ENCODE measurements around the gene ERBB4.
A peak's percentile ranks its signal among the peaks of the same experiment; 100 is the strongest.

Gene ERBB4

GRCh38 chr2:211875488-211875887 lies 663.1 kb downstream of the ERBB4 start:
- DNase-seq = no peak

GRCh38 chr2:211868996-211869533 lies 669.5 kb downstream of the ERBB4 start:
- DNase-seq = no peak

- peak; percentile 45 for DNase-seq
Measured at GRCh38 chr2:211867845-211868451, 670.7 kb downstream of the ERBB4 start.

- DNase-seq = no peak
Measured at GRCh38 chr2:211864328-211864727, 674.3 kb downstream of the ERBB4 start.

- no peak for DNase-seq
Measured at GRCh38 chr2:211860224-211860623, 678.4 kb downstream of the ERBB4 start.

GRCh38 chr2:211854832-211855231 lies 683.8 kb downstream of the ERBB4 start:
- no peak for DNase-seq

GRCh38 chr2:211846714-211847113 lies 691.9 kb downstream of the ERBB4 start:
- no peak for DNase-seq

- no peak for DNase-seq
Measured at GRCh38 chr2:211846036-211846400, 692.6 kb downstream of the ERBB4 start.

GRCh38 chr2:211845338-211846035 lies 693.1 kb downstream of the ERBB4 start:
- DNase-seq = no peak

- no peak for DNase-seq
Measured at GRCh38 chr2:211837706-211838105, 700.9 kb downstream of the ERBB4 start.

GRCh38 chr2:211837206-211837605 lies 701.4 kb downstream of the ERBB4 start:
- no peak for DNase-seq

- DNase-seq = no peak
Measured at GRCh38 chr2:211836409-211836808, 702.2 kb downstream of the ERBB4 start.

GRCh38 chr2:211835695-211836094 lies 702.9 kb downstream of the ERBB4 start:
- no peak for DNase-seq

GRCh38 chr2:211833582-211834279 lies 704.9 kb downstream of the ERBB4 start:
- no peak for DNase-seq

- DNase-seq = no peak
Measured at GRCh38 chr2:211829725-211830124, 708.9 kb downstream of the ERBB4 start.

GRCh38 chr2:211823886-211824479 lies 714.6 kb downstream of the ERBB4 start:
- no peak for DNase-seq

- no peak for DNase-seq
Measured at GRCh38 chr2:211822686-211823335, 715.8 kb downstream of the ERBB4 start.

- no peak for DNase-seq
Measured at GRCh38 chr2:211816754-211817153, 721.8 kb downstream of the ERBB4 start.

- DNase-seq = no peak
Measured at GRCh38 chr2:211812587-211812986, 726.0 kb downstream of the ERBB4 start.

- no peak for DNase-seq
Measured at GRCh38 chr2:211802666-211803065, 735.9 kb downstream of the ERBB4 start.

- DNase-seq = no peak
Measured at GRCh38 chr2:211800001-211800400, 738.6 kb downstream of the ERBB4 start.

GRCh38 chr2:211798868-211799267 lies 739.7 kb downstream of the ERBB4 start:
- no peak for DNase-seq

GRCh38 chr2:211793690-211794089 lies 744.9 kb downstream of the ERBB4 start:
- no peak for DNase-seq
